ENCODE data around the gene DNAAF2.

Gene DNAAF2

DNA sequence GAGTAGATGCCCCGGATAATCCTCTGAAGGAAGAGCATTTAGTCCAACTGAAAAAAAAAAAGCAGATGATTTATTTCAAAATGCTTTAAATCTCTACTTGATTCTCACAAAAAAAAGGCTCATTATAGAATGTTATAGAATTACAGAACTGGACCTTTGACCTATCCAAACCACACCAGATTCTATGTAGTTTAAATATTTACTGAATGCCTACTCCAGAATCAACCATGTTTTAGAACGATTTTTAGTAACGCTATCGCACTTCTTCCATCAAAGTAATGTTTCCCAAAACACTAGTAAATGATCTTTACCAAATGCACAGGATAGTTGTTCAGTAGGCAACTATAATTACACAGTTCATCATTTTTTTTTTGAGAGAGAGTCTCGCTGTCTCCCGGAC, 51.4 kb downstream of the DNAAF2 start:
- DNase-seq = no peak

GRCh38 chr14:49582113-49582977, 52.7 kb downstream of the DNAAF2 start:
- DNase-seq = no peak

- no peak for DNase-seq
Measured at GRCh38 chr14:49581209-49582112, 53.6 kb downstream of the DNAAF2 start.

DNA sequence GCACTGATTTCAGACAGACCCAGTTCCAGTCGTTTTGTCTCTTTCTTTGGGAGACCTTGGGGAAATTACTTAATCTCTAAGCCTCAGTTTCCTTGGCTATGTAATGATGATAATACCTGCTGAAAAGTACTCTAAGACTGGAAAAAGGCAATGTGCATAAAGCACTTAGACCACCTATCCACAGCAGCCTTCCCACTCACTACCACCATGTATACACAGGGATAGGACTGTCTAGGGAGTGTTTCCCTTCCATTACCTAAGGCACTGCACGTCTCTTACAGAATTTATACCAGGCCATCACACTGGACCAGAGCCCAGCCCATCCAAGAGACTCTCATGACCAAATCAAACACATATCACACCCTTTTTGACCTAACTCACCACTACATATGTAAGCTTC, 55.2 kb downstream of the DNAAF2 start:
- no peak for DNase-seq

- no peak for DNase-seq
Measured at GRCh38 chr14:49578141-49578540, 56.9 kb downstream of the DNAAF2 start.

All from activated CD4-positive, alpha-beta T cell treated with anti-CD3 and anti-CD28 coated beads, Interleukin-2, amount 50 U/mL, for 48 hours (primary cell).